DOHH2 (cell line): ENCODE measurements around the gene CYP46A1.

ENCODE experiments used
- H3F3A ChIP-seq: fragments of 200-600 bp; sonication (generic), shearing (Covaris generic); 2 replicates; pipeline ENCODE4 v1.6.0; 2016; ENCODE audit warnings: antibody characterized with exemption, mild to moderate bottlenecking; ENCODE audit not compliant: control insufficient read depth, insufficient read depth
- H3K27ac ChIP-seq: fragments of 200-600 bp; sonication (generic); 2 replicates; pipeline ENCODE4 v1.5.1; 2014; ENCODE audit warnings: low read depth, mild to moderate bottlenecking, low read length, moderate library complexity
- H3K27me3 ChIP-seq: fragments of 200-600 bp; sonication (generic); 2 replicates; pipeline ENCODE4 v1.6.1; 2014; ENCODE audit warnings: mild to moderate bottlenecking, low read length, mixed read lengths; ENCODE audit not compliant: control insufficient read depth
- H3K36me3 ChIP-seq: fragments of 200-600 bp; sonication (generic); 2 replicates; pipeline ENCODE4 v1.6.1; 2014; ENCODE audit warnings: mild to moderate bottlenecking, low read length, moderate library complexity, mixed read lengths; ENCODE audit not compliant: control insufficient read depth
- H3K4me1 ChIP-seq: fragments of 200-600 bp; sonication (generic); 2 replicates; pipeline ENCODE4 v1.6.1; 2014; ENCODE audit warnings: mild to moderate bottlenecking, low read length, mixed read lengths; ENCODE audit not compliant: control insufficient read depth
- H3K4me2 ChIP-seq: fragments of 200-600 bp; sonication (generic); 2 replicates; pipeline ENCODE4 v1.6.0; 2014; ENCODE audit warnings: mild to moderate bottlenecking, low read length, moderate library complexity
- H3K4me3 ChIP-seq: fragments of 200-600 bp; sonication (generic); 2 replicates; pipeline ENCODE4 v1.5.1; 2014; ENCODE audit warnings: mild to moderate bottlenecking, low read length, mixed read lengths
- H3K79me2 ChIP-seq: fragments of 200-600 bp; sonication (generic); 2 replicates; pipeline ENCODE4 v1.6.1; 2014; ENCODE audit warnings: mild to moderate bottlenecking, low read length, mixed read lengths; ENCODE audit not compliant: control insufficient read depth
- H3K9me2 ChIP-seq: fragments of 200-600 bp; sonication (generic); replicated peaks from 2 replicates; pipeline ENCODE4 v1.6.1; 2014; ENCODE audit warnings: mild to moderate bottlenecking, low read length, mixed read lengths; ENCODE audit not compliant: control insufficient read depth
- H3K9me3 ChIP-seq: fragments of 200-600 bp; sonication (generic); 2 replicates; pipeline ENCODE4 v1.6.1; 2014; ENCODE audit warnings: antibody characterized with exemption, low read length, mixed read lengths; ENCODE audit not compliant: control insufficient read depth, insufficient read depth
- H4K20me1 ChIP-seq: fragments of 200-600 bp; sonication (generic); 2 replicates; pipeline ENCODE4 v1.6.0; 2014; ENCODE audit warnings: low read depth, mild to moderate bottlenecking, antibody characterized with exemption, low read length, moderate library complexity; ENCODE audit not compliant: control insufficient read depth, insufficient read depth
- EZH2phosphoT487 ChIP-seq: fragments of 200-600 bp; sonication (generic); IDR thresholded peaks from 2 replicates; pipeline ENCODE4 v1.6.1; 2017; ENCODE audit warnings: borderline replicate concordance, mild to moderate bottlenecking, antibody characterized with exemption, low read length, moderate library complexity, mixed read lengths
- TF ChIP-seq, protein P1 (sequence below): fragments of 200-600 bp; sonication (generic); IDR thresholded peaks from one replicate; pipeline ENCODE4 v1.5.1; 2014; ENCODE audit warnings: antibody characterized with exemption, mild to moderate bottlenecking, low read depth, low read length; ENCODE audit not compliant: poor library complexity, severe bottlenecking

The CYP46A1 gene

DNA sequence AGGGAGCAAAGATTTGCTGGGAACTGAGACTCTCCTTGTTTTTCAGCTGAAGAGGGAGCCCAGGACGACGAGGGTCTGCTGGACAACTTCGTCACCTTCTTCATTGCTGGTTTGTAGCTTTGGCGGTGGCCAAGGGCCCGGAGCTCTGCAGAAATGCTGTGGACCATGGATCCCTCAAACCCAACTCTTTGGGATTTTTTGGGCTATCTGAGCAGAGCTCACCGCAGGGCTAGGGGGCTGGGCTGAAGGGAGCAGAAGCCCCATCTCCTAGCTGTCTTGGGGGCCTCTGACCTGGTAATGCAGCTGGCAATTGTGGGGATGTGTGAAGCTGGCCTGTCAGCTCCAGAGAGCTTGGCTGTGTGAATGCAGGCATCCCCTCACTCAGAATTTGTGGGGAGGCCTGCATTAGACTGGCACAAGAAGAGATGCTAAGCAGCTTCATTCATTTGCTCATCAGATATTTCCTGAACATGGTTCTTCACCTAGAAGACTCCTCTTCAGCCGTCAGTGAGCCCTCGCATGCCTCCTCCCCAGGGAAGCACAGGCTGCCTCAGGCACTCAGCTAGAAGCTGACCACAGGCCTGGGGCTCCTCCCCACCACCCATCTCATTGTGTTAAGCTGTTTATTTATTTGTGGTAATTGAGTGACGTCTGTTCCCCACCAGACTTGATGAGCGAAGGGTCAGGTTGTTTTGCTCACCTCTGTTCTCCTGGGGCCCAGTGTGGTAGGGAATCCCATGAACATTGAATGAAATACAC lies 32.2 kb downstream of the CYP46A1 start:
- Histone ChIP-seq H4K20me1 (no peaks in the 10 kb centered on the region), H3K4me3 (no peak overlapping the region), H3K4me2 (no peak overlapping the region), H3K79me2 (no peaks in the 10 kb centered on the region), H3K9me3 (no peaks in the 10 kb centered on the region), H3F3A (no peaks in the 10 kb centered on the region), H3K4me1 (no peaks in the 10 kb centered on the region), H3K36me3 (no peaks in the 10 kb centered on the region), H3K27me3 (peaks cover 5% of the 10 kb centered on the region; the same call in 1 of the 2 replicates), H3K9me2 (no peaks in the 10 kb centered on the region), H3K27ac (no peak overlapping the region)
- TF ChIP-seq, protein P1, sequence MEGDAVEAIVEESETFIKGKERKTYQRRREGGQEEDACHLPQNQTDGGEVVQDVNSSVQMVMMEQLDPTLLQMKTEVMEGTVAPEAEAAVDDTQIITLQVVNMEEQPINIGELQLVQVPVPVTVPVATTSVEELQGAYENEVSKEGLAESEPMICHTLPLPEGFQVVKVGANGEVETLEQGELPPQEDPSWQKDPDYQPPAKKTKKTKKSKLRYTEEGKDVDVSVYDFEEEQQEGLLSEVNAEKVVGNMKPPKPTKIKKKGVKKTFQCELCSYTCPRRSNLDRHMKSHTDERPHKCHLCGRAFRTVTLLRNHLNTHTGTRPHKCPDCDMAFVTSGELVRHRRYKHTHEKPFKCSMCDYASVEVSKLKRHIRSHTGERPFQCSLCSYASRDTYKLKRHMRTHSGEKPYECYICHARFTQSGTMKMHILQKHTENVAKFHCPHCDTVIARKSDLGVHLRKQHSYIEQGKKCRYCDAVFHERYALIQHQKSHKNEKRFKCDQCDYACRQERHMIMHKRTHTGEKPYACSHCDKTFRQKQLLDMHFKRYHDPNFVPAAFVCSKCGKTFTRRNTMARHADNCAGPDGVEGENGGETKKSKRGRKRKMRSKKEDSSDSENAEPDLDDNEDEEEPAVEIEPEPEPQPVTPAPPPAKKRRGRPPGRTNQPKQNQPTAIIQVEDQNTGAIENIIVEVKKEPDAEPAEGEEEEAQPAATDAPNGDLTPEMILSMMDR: no peak
- no peak for TF ChIP-seq EZH2phosphoT487

GRCh38 chr14:99716850-99717681 lies 33.0 kb downstream of the CYP46A1 start:
- Histone ChIP-seq H3K27me3 (peaks cover 5% of the 10 kb centered on the region; the same call in 1 of the 2 replicates), H3K9me3 (no peaks in the 10 kb centered on the region), H3K79me2 (no peaks in the 10 kb centered on the region), H4K20me1 (no peaks in the 10 kb centered on the region), H3K4me3 (no peak overlapping the region), H3K4me1 (no peaks in the 10 kb centered on the region), H3K4me2 (no peak overlapping the region), H3K9me2 (no peaks in the 10 kb centered on the region), H3F3A (no peaks in the 10 kb centered on the region), H3K27ac (no peak overlapping the region), H3K36me3 (no peaks in the 10 kb centered on the region)
- TF ChIP-seq EZH2phosphoT487: no peak
- TF ChIP-seq, protein P1: no peak

DNA sequence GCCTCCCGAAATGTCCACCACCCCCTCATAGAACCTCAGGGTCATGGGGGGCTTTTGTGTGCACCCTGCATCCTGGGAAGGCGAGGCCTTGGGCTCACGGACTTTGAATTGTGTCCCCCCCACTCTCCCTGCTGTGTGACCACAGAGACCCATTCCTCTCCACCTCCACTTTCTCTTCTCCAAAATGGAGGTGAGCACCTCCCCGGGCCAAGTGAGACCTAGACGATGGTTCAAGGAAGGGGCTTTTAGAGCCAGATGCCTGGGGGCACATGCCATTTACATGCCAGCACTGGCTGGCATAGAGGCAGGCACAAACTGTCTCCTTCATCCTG lies 33.5 kb downstream of the CYP46A1 start:
- Histone ChIP-seq H3K36me3 (no peaks in the 10 kb centered on the region), H3K4me3 (no peak overlapping the region), H3K9me3 (no peaks in the 10 kb centered on the region), H3K4me2 (no peak overlapping the region), H3K4me1 (no peaks in the 10 kb centered on the region), H3K27ac (no peak overlapping the region), H3K79me2 (no peaks in the 10 kb centered on the region), H3K9me2 (no peaks in the 10 kb centered on the region), H3F3A (no peaks in the 10 kb centered on the region), H4K20me1 (no peaks in the 10 kb centered on the region), H3K27me3 (peaks cover 5% of the 10 kb centered on the region; the same call in 1 of the 2 replicates)
- TF ChIP-seq, protein P1: no peak
